Muscle layer of colon (tissue), 2 donors: Measurements from ENCODE around the gene C19orf38.
A peak's percentile ranks its signal among the peaks of the same experiment; 100 is the strongest.

Experiments used
- H3K27ac ChIP-seq: one replicate; pipeline ENCODE4 v1.7.0; 2013; ENCODE audit warnings: low read depth, mild to moderate bottlenecking, low read length, moderate library complexity
- H3K27me3 ChIP-seq, 2 donors: one replicate each; pipeline ENCODE4 v1.7.0; 2013; ENCODE audit warnings: low read length in 2 of 2, mild to moderate bottlenecking in 2 of 2; ENCODE audit not compliant: insufficient read depth in 2 of 2, control insufficient read depth in 1 of 2
- H3K36me3 ChIP-seq: one replicate; pipeline ENCODE4 v1.7.0; 2013; ENCODE audit warnings: mild to moderate bottlenecking, low read length; ENCODE audit not compliant: insufficient read depth
- H3K4me1 ChIP-seq: one replicate; pipeline ENCODE4 v1.7.0; 2013; ENCODE audit warnings: mild to moderate bottlenecking, low read length; ENCODE audit not compliant: insufficient read depth
- H3K4me3 ChIP-seq, 2 donors: one replicate each; pipeline ENCODE4 v1.7.0; 2013; ENCODE audit warnings: low read length in 2 of 2, low read depth in 1 of 2, mild to moderate bottlenecking in 1 of 2, moderate library complexity in 1 of 2
- H3K9ac ChIP-seq: one replicate; pipeline ENCODE4 v1.7.0; 2013; ENCODE audit warnings: low read length
- H3K9me3 ChIP-seq: one replicate; pipeline ENCODE4 v1.7.0; 2013; ENCODE audit warnings: mild to moderate bottlenecking, low read length
- donor health status: abdominal sarcoma.
- donor health status: Adenocarcinoma of cecum.

The C19orf38 gene

DNA sequence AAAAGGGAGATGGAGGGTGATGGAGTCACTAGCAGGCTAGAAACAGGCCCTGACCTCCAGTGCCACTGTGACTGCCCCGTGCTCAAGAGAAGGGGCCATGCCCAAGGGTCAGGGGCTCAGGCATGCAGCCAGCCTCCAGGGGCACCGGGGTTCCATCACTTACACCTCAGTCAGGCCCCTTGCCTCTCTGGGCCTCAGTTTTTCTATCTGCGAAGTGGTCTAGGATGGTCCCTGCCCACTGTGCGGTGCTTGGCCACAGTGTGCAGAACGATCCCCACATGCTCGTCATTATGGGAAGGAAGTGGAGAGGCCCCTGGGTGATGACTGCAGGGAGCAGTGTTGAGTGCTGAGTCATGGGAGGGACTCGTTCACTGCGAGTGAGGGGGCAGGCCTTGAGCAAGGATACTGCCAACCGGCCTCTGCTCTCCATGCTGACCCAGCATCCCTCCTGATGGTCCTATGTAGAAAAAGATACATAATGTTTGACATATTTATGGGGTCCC is 35.3 kb upstream of the C19orf38 start:
- Histone ChIP-seq H3K9me3 (no peaks in the 10 kb centered on the region), H3K9ac (no peak overlapping the region), H3K36me3 (peaks cover 52% of the 10 kb centered on the region), H3K27me3 (no peaks in the 10 kb centered on the region), H3K4me3 (no peak overlapping the region), H3K4me1 (no peaks in the 10 kb centered on the region), H3K27ac (peak overlapping the region; percentile 17)

DNA sequence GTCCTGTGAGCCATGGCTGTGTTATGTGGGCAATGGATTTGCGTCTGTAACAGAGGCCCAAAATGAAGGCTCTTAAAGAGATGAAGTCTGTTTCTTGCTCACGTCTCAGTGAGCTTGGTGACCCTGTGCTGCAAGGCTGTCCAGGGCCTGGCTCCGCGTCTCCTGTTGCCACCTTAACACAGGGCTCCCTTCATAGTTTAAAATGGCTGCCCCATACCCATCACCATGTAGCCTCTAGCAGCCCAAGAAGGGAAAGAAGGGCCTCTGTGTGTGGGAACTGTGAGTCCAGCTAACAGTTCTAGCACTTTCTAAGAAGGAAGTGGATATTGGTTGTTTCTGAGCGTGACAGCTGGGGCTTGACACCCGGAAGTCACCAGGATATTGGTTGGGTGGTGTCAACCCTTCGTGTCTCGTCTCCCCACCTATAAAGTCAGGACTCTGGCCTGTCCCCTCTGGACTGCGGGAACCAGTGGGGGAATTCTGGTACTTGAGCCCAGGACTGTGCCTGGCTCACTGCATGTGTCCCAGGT is 33.1 kb upstream of the C19orf38 start:
- no peak overlapping the region for H3K4me3 ChIP-seq
- H3K36me3 ChIP-seq, result peaks cover 42% of the 10 kb centered on the region
- no peaks in the 10 kb centered on the region for H3K9me3 ChIP-seq
- H3K9ac ChIP-seq, result no peak overlapping the region
- H3K4me1 ChIP-seq, result no peaks in the 10 kb centered on the region
- no peak overlapping the region for H3K27ac ChIP-seq
- no peaks in the 10 kb centered on the region for H3K27me3 ChIP-seq

DNA sequence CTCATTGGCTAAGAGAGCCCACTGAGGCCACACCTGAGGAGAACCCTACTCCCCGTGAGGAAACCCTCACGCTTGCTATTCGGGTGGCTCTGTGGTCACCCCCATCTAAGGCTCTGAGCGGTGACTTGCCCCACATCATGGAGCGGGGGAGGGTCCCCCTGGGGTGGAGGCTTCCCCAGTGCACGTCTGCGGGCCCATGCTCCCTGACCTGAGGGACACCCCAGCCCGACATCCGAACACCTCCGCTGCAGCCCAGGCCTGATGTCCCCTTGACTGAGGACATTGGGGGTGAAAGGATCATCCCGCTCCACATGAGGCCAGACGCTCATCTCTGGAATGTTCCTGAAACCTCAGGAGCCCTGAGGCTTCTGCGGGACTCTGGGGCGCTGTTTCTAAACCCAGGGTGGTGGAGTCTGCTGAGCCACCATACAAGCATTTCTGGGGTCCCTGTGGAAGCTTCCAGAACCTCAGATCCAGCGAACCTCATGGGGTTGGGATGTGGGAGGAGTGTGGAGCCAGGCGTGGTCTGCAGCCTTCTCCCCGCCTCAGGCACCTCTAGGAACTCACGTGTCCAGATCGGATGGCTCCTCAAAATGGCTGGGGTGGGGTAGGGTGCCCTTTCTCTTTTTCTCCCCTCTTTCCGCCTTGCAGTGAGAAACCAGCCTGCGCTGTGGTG is 32.1 kb upstream of the C19orf38 start:
- Histone ChIP-seq H3K27ac (no peak overlapping the region), H3K9me3 (no peaks in the 10 kb centered on the region), H3K9ac (no peak overlapping the region), H3K4me3 (peak overlapping the region in 1 of 2 donors; percentile 43), H3K27me3 (no peaks in the 10 kb centered on the region), H3K4me1 (no peaks in the 10 kb centered on the region), H3K36me3 (peaks cover 42% of the 10 kb centered on the region)

DNA sequence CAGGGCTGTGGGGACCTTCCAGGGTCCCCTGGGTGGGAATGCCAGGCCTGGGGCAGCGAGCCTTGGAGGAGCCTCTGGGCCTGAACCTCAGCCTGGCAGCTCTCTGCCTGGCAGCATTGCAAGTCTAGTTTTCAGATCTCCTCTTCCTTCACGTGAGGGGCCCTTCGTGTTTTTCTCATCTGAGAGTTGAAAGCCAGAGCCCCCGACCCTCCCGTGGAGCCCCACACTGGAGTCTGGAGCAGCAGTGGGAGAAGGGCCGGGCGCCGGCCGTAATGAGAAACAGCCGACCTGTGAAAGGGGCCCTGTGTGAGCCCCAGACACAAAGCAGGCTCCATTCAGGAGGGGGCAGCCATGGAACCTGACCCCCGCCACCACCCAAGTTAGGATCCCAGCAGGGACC is 31.5 kb upstream of the C19orf38 start:
- Histone ChIP-seq H3K4me3 (peak overlapping the region in 1 of 2 donors; percentile 43), H3K36me3 (peaks cover 40% of the 10 kb centered on the region), H3K27me3 (no peaks in the 10 kb centered on the region), H3K9ac (no peak overlapping the region), H3K4me1 (no peaks in the 10 kb centered on the region), H3K9me3 (no peaks in the 10 kb centered on the region), H3K27ac (no peak overlapping the region)

- peak overlapping the region in 1 of 2 donors; percentile 43 for H3K4me3 ChIP-seq
- H3K27ac ChIP-seq, result no peak overlapping the region
- peaks cover 40% of the 10 kb centered on the region for H3K36me3 ChIP-seq
- H3K4me1 ChIP-seq, result no peaks in the 10 kb centered on the region
- H3K9ac ChIP-seq, result no peak overlapping the region
- no peaks in the 10 kb centered on the region for H3K27me3 ChIP-seq
- H3K9me3 ChIP-seq, result no peaks in the 10 kb centered on the region
Observed at GRCh38 chr19:10817291-10818038, 30.8 kb upstream of the C19orf38 start.

DNA sequence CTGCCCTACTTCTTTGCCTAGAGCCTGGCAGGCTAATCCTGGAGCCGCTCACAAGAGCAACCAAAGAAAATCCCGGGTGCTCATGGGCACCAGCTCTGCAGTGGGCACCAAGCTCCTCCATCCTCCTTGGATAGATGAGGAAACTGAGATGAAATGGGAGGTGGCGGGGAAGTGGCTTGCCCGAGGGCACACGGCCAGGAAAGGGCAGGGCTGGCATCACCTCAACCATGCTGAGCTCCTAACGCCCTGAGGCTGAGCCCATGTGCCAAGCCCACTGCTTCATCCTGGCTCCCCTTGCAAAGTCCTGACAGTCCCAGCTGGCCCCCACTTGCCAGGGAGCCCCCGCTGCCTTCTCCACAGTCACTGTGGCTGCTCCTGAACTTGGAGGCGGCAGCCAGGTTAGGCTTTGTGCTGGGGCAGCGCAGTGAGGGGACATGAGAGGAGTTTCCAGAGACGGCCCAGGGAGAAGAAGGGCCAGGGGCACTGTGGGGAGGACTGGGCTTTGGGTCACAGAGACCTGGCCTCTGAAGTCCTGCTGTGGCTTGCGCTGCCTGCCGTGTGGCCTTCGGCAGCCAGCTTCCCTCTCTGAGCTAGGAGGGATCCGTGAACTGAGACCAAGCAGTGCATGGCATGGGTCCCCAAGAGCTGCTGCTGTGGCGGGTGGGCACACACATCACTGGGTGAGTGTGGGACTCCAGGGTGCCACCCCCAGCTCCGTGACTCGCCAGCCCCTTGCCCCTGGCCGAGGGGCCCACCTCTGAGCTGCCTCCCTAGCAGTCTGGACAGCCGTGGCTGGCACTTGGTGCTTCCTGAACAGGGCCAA is 29.7 kb upstream of the C19orf38 start:
- Histone ChIP-seq H3K4me1 (no peaks in the 10 kb centered on the region), H3K27ac (no peak overlapping the region), H3K9me3 (no peaks in the 10 kb centered on the region), H3K27me3 (no peaks in the 10 kb centered on the region), H3K36me3 (peaks cover 34% of the 10 kb centered on the region), H3K9ac (no peak overlapping the region), H3K4me3 (no peak overlapping the region)

DNA sequence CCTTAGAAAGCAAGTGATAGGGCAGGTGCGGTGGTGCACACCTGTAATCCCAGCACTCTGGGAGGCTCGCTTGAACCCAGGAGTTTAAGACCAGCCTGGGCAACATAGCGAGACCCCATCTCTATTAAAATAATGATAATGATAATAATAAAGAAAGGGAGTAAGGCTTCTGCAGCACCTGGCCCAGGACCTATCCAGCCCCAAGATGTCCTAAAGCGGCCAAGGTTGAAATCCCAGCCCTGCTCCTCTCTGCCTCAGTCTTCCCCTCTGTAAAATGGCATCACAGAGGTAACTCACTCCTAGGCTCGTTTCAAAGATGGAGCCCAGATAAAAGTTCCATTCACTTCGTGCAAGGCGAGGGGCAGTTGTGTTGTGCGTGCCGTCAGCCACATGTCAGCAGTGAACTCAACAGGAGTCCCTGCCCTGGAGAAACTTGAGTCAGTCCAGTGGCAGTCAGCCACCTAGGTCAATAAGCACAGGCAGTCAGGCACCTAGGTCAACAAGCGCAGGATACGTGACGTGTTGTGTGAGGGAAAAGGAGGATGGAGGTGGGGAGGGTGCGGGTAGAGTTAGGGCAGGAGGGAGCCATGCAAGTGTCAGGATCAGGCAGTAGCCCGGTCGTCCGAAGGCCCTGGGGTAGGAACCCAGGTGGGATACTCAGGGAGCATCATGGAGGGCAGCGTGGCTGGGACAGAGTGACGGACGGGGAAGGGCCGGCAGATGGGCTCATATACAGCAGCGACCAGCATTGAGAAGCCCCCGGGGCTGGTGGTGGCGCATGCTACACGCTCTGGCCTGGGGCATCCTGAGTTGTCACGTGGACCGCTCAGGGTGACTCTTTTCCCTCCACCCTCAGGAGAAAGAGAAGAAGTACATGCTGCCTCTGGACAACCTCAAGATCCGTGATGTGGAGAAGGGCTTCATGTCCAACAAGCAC is 28.8 kb upstream of the C19orf38 start:
- Histone ChIP-seq H3K27ac (no peak overlapping the region), H3K4me1 (no peaks in the 10 kb centered on the region), H3K9ac (no peak overlapping the region), H3K9me3 (no peaks in the 10 kb centered on the region), H3K4me3 (no peak overlapping the region), H3K36me3 (peaks cover 35% of the 10 kb centered on the region), H3K27me3 (no peaks in the 10 kb centered on the region)

DNA sequence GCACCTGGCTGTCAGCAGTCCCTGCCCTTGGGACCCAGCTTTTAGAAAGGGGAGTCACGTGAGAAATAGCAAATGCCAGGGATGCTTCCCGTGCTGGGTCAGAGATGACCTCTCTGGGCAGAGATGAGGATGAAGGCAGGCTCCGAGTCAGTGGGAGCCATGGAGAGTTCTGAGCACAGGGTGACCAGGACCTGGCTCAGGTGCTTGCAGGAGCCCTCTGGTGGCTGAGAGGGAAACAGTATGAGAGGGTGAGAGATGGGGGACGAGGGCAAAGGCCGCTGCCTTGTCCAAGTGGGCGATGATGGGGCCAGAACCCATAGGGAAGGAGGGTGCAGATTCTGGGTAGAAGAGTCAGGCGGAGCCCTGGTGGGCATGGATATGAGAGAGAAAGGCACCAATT is 28.0 kb upstream of the C19orf38 start:
- peaks cover 35% of the 10 kb centered on the region for H3K36me3 ChIP-seq
- H3K9ac ChIP-seq, result no peak overlapping the region
- no peak overlapping the region for H3K27ac ChIP-seq
- H3K4me1 ChIP-seq, result no peaks in the 10 kb centered on the region
- H3K27me3 ChIP-seq, result no peaks in the 10 kb centered on the region
- no peaks in the 10 kb centered on the region for H3K9me3 ChIP-seq
- H3K4me3 ChIP-seq, result no peak overlapping the region

- H3K4me3 ChIP-seq, result no peak overlapping the region
- no peaks in the 10 kb centered on the region for H3K4me1 ChIP-seq
- H3K9ac ChIP-seq, result no peak overlapping the region
- no peaks in the 10 kb centered on the region for H3K27me3 ChIP-seq
- H3K36me3 ChIP-seq, result peaks cover 50% of the 10 kb centered on the region
- H3K9me3 ChIP-seq, result no peaks in the 10 kb centered on the region
- no peak overlapping the region for H3K27ac ChIP-seq
Observed at GRCh38 chr19:10823690-10824089, 24.5 kb upstream of the C19orf38 start.

DNA sequence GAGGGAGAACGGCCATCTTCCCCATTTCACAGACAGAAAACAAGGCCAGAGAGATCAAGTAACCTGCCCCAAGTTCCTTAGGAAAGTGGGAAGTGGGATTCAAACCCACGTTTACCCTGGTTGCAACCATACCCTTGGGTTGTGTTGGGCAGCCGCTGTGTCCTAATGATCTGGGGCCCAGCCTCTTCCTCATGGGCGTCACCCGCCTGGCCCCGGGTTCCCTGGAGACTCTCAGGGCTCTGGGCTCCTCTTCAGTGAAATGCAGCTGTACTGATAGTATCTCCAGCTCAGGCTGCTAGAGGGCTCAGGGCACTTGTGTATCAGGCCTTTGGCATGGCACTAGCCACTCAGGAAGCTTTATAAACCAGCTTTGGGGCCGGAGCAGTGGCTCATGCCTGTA is 22.0 kb upstream of the C19orf38 start:
- H3K36me3 ChIP-seq, result peaks cover 52% of the 10 kb centered on the region
- H3K27me3 ChIP-seq, result no peaks in the 10 kb centered on the region
- H3K4me3 ChIP-seq, result no peak overlapping the region
- H3K9me3 ChIP-seq, result no peaks in the 10 kb centered on the region
- no peak overlapping the region for H3K9ac ChIP-seq
- no peaks in the 10 kb centered on the region for H3K4me1 ChIP-seq
- H3K27ac ChIP-seq, result no peak overlapping the region
